NCI-H1694 treated with DMSO at 0.1 percent for 48 hours (cell line): ENCODE measurements around the gene LASP1.
"Not testable (repeated sequence)": the region's sequence is repeated elsewhere in the genome, so short reads cannot be mapped to it uniquely, and the experiment has no call there.

Experiments used
- DNase-seq: peaks from one replicate; lab custom pipeline; 2025; lab: John Stamatoyannopoulos, UW

Gene LASP1

GRCh38 chr17:38869526-38870258 lies at the start of gene LASP1:
Gene LASP1 (plus strand): TSS chr17:38870058. CDS start chr17:38870190, 132 bp downstream.
- DNase-seq: peak; percentile 79

- peak; percentile 94 for DNase-seq
Measured at GRCh38 chr17:38824899-38825761, 44.7 kb upstream of the LASP1 start, which contains the start of gene CWC25. Gene CWC25 (minus strand): TSS chr17:38825321. CDS start chr17:38825183, 138 bp downstream.

GRCh38 chr17:38825762-38826247 lies 44.1 kb upstream of the LASP1 start:
- DNase-seq: no peak

GRCh38 chr17:38844261-38844757 lies 25.5 kb upstream of the LASP1 start:
- no peak for DNase-seq

- no peak for DNase-seq
Measured at GRCh38 chr17:38848557-38848891, 21.3 kb upstream of the LASP1 start.

GRCh38 chr17:38848939-38849605 lies 20.8 kb upstream of the LASP1 start:
- no peak for DNase-seq

GRCh38 chr17:38850374-38850773 lies 19.5 kb upstream of the LASP1 start:
- no peak for DNase-seq

GRCh38 chr17:38851434-38851833 lies 18.4 kb upstream of the LASP1 start:
- DNase-seq: no peak

- DNase-seq: no peak
Measured at GRCh38 chr17:38852771-38853291, 17.0 kb upstream of the LASP1 start.

- DNase-seq: peak; percentile 98
Measured at GRCh38 chr17:38853292-38854219, 16.3 kb upstream of the LASP1 start, which contains the start of gene RPL23. Gene RPL23 (minus strand): TSS chr17:38853721. CDS start chr17:38853710, 11 bp downstream.

- not testable (repeated sequence) for DNase-seq
Measured at GRCh38 chr17:38855101-38855714, 14.7 kb upstream of the LASP1 start.

GRCh38 chr17:38857271-38857670 lies 12.6 kb upstream of the LASP1 start:
- no peak for DNase-seq

GRCh38 chr17:38861399-38861843 lies 8.4 kb upstream of the LASP1 start:
- DNase-seq: peak; percentile 84

- DNase-seq: peak; percentile 50
Measured at GRCh38 chr17:38864636-38865398, 5.0 kb upstream of the LASP1 start.

GRCh38 chr17:38867179-38867967 lies 2.5 kb upstream of the LASP1 start:
- peak; percentile 81 for DNase-seq

- peak; percentile 80 for DNase-seq
Measured at GRCh38 chr17:38867968-38868816, 1.7 kb upstream of the LASP1 start.

- DNase-seq: peak; percentile 83
Measured at GRCh38 chr17:38868817-38869525, 887 bp upstream of the LASP1 start.
